ENCODE measurements around the gene ASF1A. TPM values are rescaled to one million over a fixed set of nuclear protein-coding genes. Genes with fewer than 3 reads are reported as not detected.

Gene ASF1A
- total and polyA plus RNA-seq, 2 of the 13 experiments (the other 11 are each of a cell fraction or from before 2014, with no cell fraction given): 14.5 to 49.9 TPM

GRCh38 chr6:118893807-118894424 lies at the start of gene ASF1A (continued):
- TF ChIP-seq, protein P1, sequence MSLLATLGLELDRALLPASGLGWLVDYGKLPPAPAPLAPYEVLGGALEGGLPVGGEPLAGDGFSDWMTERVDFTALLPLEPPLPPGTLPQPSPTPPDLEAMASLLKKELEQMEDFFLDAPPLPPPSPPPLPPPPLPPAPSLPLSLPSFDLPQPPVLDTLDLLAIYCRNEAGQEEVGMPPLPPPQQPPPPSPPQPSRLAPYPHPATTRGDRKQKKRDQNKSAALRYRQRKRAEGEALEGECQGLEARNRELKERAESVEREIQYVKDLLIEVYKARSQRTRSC (CRISPR knock-in tag; IDR thresholded peaks at IDR 0.05; ENCODE audit: low read depth): no peak
- TF ChIP-seq, protein P2, sequence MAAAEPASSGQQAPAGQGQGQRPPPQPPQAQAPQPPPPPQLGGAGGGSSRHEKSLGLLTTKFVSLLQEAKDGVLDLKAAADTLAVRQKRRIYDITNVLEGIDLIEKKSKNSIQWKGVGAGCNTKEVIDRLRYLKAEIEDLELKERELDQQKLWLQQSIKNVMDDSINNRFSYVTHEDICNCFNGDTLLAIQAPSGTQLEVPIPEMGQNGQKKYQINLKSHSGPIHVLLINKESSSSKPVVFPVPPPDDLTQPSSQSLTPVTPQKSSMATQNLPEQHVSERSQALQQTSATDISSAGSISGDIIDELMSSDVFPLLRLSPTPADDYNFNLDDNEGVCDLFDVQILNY (CRISPR knock-in tag; conservative IDR thresholded peaks at IDR 0.05): no peak
- TF ChIP-seq HOXD1 (CRISPR knock-in tag; IDR thresholded peaks at IDR 0.05) (0 out of 2 replicates have a peak, but pooled peaks have one; percentile 18), ETV6 (CRISPR knock-in tag; conservative IDR thresholded peaks at IDR 0.05) (no peak; the same call in 1 of the 2 replicates), PLRG1 (conservative IDR thresholded peaks at IDR 0.05) (no peak), ZNF768 (CRISPR knock-in tag; IDR thresholded peaks at IDR 0.05) (no peak), ARID5B (CRISPR knock-in tag; IDR thresholded peaks at IDR 0.05) (peak; percentile 82), NKX3-1 (CRISPR knock-in tag; IDR thresholded peaks at IDR 0.05) (no peak), ZNF746 (CRISPR knock-in tag; IDR thresholded peaks at IDR 0.05) (0 out of 2 replicates have a peak, but pooled peaks have one; percentile 46), PHF8 (CRISPR knock-in tag; IDR thresholded peaks at IDR 0.05) (peak; percentile 85), ZFX (CRISPR knock-in tag; IDR thresholded peaks at IDR 0.05; ENCODE audit: low read depth) (peak; percentile 72), SIN3A (IDR thresholded peaks at IDR 0.05; ENCODE audit: borderline replicate concordance, low read depth, low read length) (no peak; the same call in 1 of the 2 replicates), ZNF280D (CRISPR knock-in tag; IDR thresholded peaks at IDR 0.05) (peak; percentile 57), GATA4 (IDR thresholded peaks at IDR 0.05; ENCODE audit: borderline replicate concordance, low read depth) (peak; percentile 12; the same call in 1 of the 2 replicates), ZNF558 (CRISPR knock-in tag; IDR thresholded peaks at IDR 0.05; ENCODE audit: borderline replicate concordance) (peak; percentile 83; the same call in 1 of the 2 replicates)
- TF ChIP-seq, protein P3, sequence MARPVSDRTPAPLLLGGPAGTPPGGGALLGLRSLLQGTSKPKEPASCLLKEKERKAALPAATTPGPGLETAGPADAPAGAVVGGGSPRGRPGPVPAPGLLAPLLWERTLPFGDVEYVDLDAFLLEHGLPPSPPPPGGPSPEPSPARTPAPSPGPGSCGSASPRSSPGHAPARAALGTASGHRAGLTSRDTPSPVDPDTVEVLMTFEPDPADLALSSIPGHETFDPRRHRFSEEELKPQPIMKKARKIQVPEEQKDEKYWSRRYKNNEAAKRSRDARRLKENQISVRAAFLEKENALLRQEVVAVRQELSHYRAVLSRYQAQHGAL (CRISPR knock-in tag; IDR thresholded peaks at IDR 0.05; ENCODE audit: not compliant biosample characterization): no peak
- TF ChIP-seq, protein P4, sequence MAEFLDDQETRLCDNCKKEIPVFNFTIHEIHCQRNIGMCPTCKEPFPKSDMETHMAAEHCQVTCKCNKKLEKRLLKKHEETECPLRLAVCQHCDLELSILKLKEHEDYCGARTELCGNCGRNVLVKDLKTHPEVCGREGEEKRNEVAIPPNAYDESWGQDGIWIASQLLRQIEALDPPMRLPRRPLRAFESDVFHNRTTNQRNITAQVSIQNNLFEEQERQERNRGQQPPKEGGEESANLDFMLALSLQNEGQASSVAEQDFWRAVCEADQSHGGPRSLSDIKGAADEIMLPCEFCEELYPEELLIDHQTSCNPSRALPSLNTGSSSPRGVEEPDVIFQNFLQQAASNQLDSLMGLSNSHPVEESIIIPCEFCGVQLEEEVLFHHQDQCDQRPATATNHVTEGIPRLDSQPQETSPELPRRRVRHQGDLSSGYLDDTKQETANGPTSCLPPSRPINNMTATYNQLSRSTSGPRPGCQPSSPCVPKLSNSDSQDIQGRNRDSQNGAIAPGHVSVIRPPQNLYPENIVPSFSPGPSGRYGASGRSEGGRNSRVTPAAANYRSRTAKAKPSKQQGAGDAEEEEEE (CRISPR knock-in tag; IDR thresholded peaks at IDR 0.05; ENCODE audit: borderline replicate concordance): no peak
